HG03025 (cell line): ENCODE data around the gene PACSIN2.
"Not testable (repeated sequence)": the region's sequence is repeated elsewhere in the genome, so short reads cannot be mapped to it uniquely, and the experiment has no call there.

Source experiments
- ATAC-seq: cut with Tn5 transposase; IDR thresholded peaks from one replicate; pipeline ENCODE4 v1.9.1; 2021; ENCODE audit warnings: mild to moderate bottlenecking, moderate library complexity; ENCODE audit not compliant: unreplicated experiment, low FRiP score

Gene PACSIN2

DNA sequence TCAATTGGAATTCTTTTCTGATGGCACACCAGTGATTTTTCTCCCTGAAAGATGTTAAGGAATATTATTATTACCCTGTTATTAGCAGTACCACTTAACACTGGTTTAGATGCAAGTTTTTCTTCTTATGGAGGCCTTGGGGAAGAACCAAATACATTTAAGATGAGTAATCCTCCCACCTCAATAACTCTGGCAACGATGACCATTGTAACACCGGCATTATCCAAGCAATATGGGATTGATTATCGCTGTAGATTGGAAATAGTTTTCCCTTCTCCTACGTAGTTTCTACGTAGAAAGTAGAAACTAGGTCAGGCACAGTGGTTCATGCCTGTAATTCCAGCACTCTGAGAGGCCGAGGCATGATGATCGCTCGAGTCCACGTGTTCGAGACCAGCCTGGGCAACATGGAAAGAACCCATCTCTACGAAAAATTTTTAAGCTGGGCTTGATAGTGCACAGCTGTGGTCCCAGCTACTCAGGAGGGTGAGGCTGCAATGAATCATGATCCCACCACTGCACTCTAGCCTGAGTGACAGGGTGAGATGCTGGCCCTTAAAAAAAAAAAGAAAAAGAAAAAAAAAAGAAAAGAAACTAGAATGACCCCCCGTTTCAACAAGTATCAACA lies 45.5 kb downstream of the PACSIN2 start:
- ATAC-seq = no peak

- ATAC-seq = no peak
These were observed 47.0 kb downstream of the PACSIN2 start for GRCh38 chr22:42967933-42968332.

GRCh38 chr22:42967005-42967404 lies 47.9 kb downstream of the PACSIN2 start:
- no peak for ATAC-seq

GRCh38 chr22:42966497-42966896 lies 48.5 kb downstream of the PACSIN2 start:
- no peak for ATAC-seq

DNA sequence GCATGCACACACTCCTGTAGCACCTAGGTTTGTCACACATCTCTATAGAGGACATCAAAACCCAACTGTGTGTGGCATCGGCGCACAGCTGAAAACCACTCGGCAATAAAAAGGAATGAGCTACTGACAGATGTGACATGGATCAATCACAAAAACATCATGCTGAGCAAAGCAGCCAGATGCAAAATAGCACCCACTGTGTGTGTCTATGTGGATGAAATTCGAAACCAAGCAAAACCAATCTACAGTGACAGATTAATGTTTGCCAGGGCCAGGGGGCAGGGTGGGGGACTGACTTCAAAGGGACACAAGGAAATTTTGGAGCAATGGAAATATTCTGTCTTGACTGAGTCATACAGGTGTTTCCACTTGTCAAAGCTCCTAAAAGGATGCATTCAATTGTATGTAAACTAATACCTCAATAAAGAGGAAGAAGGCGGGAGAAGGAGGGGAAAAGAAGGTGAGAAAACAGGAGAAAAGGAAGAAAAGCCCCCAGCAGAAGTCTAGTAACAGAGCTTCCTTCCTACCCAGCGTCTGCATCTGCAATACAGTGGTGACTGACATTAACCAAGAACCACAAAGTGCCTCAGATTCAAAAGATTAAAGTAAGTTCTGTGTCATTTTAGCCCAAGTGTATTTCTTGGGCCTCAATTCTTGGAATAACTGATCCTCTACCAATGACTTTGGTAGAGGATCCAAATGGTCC lies 49.8 kb downstream of the PACSIN2 start:
- no peak for ATAC-seq

DNA sequence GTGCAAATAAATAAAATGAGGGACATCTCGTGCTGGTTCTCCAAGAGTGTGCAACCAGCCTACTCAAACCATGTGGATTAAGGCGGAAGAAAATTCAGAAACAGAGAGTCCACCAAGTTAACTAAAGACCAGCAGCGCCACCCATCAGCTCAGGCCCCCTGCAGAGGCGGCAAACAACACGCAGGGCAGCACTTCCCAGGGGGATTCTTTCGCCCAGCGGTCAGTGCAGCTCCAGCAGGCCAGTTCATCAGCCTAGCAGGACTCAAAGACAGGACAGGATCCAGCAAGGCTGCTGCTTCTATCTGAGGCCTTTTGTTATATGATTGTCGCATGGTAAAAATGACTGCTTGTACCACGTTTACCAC lies 51.7 kb downstream of the PACSIN2 start:
- no peak for ATAC-seq

GRCh38 chr22:42962295-42963230 lies 52.4 kb downstream of the PACSIN2 start:
- ATAC-seq = no peak

DNA sequence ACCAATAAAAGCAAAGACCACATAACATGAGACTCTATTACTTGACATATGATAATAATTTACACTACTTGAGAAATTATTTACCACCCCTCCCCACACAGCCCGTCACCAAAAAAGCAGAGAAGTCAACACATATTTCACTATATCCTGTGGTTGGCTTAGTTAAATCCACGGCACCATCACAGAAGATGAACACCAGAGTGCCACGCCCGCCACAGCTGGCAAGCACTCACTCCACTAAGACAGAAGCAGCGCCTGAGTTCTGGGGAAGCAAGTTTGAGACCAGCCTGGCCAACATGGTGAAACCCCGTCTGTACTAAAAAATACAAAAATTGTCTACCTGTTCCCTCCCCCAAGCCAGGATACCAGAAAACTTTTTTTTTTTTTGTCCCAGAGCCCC lies 53.1 kb downstream of the PACSIN2 start:
- no peak for ATAC-seq

DNA sequence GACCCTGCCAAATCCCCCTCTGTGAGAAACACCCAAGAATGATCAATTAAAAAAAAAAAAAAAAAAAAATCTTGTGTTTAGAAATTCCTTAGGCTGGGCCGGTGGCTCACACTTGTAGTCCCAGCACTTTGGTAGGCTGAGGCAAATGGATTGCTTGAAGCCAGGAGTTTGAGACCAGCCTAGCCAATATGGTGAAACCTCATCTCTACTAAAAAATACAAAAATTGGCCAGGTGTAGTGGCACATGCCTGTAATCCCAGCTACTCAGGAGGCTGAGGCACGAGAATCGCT lies 53.6 kb downstream of the PACSIN2 start:
- not testable (repeated sequence) for ATAC-seq

DNA sequence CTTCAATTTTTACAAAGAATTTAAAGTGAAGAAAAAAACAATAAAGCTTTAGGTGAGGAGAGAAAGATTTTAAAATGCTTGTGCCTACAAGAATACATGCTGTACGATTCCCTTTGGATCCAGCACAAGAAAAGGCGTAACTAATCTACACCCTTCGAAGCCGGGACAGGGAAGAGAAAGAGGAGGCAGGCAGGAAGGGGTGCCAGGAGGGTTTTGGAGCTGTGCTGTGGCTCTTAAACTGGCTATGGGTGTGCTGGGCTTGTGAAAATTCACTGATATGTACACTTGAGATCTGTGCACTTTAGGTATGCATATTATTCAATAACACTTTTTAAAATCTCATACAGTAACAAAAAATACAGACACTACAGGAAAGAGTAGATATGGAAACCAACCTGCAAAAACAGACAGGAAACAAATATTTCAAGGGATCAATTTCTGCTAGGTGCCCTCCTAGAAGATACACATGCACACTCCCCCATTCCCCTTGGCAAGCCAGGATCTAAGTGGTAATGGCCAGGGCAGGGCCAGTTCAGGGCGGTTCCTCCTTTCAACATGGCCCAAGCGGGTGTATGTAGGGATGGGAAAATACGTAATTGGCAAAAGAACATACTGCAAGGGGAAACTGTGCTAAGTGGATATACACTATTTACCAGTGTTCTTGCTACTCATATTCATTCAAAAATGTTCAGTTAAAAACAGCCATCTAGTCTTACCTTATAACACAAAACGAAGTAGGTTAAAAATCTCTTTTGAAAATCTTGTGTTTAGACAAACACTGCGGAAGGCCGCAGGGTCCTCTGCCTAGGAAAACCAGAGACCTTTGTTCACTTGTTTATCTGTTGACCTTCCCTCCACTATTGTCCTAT lies 54.2 kb downstream of the PACSIN2 start:
- no peak for ATAC-seq

GRCh38 chr22:42959576-42960509 lies 55.1 kb downstream of the PACSIN2 start:
- ATAC-seq = no peak

DNA sequence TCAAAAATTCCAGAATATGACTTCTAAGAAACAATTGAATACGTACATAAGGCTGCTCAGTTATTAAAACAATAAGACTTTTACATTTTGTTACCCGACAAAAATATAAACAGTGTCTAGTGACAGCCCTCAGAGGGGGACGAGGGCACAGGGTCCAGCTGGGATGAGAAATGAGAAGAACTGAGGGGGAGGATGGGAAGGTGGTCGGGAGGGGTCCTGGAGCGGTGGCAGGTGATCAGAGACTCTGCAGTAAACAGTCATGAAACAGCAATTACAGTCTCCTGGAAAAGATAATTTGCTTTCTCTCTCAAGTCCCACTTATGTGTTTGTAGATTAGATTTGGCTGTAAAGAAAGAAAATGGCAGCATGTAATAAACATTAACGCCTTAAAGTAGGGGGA lies 56.0 kb downstream of the PACSIN2 start:
- no peak for ATAC-seq

- ATAC-seq = no peak
These were observed 57.0 kb downstream of the PACSIN2 start for GRCh38 chr22:42957958-42958357.

- no peak for ATAC-seq
These were observed 57.4 kb downstream of the PACSIN2 start for GRCh38 chr22:42957544-42957943.

- no peak for ATAC-seq
These were observed 59.1 kb downstream of the PACSIN2 start for GRCh38 chr22:42955848-42956247.

GRCh38 chr22:42955087-42955635 lies 59.8 kb downstream of the PACSIN2 start:
- ATAC-seq = no peak

DNA sequence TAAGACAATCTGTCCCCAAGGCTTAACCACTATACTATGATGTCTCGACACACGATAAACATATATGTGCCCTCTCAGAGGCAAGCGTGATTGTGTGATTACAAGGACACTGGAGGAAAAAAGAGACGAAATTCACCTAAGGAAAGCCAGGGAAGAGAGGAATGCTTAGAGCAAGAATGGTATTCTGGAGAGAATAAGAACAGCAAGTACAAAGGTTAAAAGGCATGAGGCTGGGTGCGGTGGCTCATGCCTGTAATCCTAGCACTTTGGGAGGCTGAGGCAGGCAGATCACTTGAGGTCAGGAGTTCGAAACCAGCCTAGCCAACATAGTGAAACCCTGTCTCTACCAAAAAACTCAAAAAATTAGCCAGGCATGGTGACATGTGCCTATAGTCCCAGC lies 61.2 kb downstream of the PACSIN2 start:
- ATAC-seq = not testable (repeated sequence)

DNA sequence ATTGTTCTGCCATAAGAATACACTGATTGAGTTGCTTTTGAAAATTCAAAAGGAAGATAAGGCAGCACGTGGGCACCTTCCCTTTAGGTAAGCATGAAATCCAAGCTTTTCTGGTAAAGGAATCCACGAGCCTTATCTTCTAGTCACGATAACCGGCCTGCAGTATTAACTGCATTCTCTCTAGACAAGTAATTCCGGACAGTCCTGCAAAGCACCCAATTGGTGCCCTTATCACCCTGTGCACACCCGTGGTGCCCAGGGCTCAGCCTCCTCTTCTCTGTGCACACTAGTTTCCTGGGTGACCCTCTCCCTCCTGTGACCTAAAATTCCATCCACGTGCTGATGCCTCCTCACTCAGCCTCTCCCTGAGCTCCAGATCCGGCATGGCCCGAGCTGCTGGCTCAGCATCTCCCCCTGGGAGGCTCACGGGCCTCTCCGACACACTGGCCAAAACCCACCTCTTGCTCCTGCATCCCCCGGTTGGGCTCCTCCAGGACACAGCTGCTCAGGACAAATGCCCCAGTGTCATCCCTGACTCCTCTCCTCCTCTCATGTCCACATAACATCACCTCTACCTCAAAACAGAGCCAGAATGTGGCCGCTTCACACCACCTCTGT lies 63.7 kb downstream of the PACSIN2 start:
- no peak for ATAC-seq

GRCh38 chr22:42950281-42950680 lies 64.7 kb downstream of the PACSIN2 start:
- no peak for ATAC-seq
